Activated naive CD8-positive, alpha-beta T cell treated with anti-CD3 and anti-CD28 coated beads, Interleukin-2, amount 50 U/mL, for 16 hours (primary cell): Measurements from ENCODE around the gene ZBTB46.
"Not testable (repeated sequence)": the region's sequence is repeated elsewhere in the genome, so short reads cannot be mapped to it uniquely, and the experiment has no call there.

ENCODE experiments used
- DNase-seq: peaks from one replicate; pipeline ENCODE4 v3.0.0-alpha.2; 2020; ENCODE audit warnings: low read depth, low spot score

Gene ZBTB46

DNA sequence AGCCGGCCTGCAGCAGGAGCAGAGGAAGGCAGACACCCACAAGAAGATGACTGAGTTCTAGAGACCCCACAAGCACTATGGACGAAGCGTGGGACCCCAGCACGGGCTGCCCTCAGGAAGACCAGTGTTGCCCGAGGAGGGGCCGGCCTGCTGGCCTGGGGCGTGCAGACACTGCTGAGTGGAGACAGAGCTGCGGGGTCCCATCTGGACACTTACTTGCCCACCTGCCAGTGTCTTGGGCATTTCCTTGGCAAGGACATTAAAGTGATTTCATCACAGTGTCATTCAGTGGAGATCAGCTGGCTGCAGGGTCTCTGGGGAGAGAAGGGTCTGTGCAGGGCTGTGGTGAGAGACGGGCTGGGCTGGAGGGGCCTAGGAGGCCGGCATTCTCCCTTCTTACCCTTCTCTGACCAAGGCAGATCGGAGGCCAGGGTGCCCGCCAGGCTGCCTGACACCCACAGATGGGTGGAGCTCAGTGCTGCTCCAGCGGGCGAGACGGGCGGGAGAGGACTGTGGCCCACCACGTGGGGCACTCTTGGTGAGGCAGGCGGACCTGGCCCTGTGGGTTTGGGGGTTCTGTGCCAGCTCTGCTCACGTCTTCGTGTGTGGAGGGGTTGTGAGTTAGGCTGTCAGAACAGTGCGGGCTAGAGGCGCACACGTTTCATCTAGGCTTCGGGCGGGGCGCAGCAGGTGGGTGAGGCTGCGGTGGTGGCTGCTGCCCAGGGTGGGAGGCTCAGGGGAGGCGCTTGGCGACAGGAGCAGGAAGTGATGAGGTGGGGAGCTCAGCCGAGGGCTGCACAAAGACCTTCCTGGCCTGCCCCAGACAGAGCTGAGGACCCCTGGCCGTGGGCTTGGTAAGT, 95.0 kb downstream of the ZBTB46 start, which contains the start of gene LIME1:
LIME1 (plus strand) TSS at position 806 of the 860 bp plus-strand sequence. CDS start 886 bp downstream, outside the sequence.
- DNase-seq, result no peak

DNA sequence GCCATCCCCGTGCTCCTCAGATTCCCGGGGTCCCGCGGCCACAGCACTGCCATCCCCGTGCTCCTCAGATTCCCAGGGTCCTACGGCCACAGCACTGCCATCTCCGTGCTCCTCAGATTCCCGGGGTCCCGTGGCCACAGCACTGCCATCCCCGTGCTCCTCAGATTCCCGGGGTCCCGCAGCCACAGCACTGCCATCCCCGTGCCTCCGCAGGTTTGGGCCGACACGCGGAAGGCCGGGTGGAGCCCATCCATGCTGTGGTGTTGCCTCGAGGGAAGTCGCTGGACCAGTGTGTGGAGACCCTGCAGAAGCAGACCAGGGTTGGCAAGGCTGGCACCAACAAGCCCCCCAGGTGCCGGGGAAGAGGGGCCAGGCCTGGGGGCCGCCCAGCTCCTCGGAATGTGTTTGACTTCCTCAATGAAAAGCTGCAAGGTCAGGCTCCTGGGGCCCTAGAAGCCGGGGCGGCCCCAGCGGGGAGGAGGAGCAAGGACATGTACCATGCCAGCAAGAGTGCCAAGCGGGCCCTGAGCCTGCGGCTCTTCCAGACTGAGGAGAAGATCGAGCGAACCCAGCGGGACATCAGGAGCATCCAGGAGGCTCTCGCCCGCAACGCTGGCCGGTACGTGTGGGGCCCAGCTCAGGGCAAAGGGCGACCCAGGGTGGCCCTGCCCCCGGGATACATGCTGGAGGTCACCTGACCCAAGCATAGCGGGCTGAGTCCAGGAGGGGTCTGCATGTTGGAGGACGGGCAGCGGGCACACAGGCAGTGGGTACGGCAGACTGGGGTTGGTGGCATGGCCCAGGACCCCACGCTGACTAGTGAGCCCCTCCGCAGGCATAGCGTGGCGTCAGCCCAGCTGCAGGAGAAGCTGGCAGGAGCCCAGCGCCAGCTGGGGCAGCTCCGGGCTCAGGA, 95.9 kb downstream of the ZBTB46 start:
- no peak for DNase-seq

DNA sequence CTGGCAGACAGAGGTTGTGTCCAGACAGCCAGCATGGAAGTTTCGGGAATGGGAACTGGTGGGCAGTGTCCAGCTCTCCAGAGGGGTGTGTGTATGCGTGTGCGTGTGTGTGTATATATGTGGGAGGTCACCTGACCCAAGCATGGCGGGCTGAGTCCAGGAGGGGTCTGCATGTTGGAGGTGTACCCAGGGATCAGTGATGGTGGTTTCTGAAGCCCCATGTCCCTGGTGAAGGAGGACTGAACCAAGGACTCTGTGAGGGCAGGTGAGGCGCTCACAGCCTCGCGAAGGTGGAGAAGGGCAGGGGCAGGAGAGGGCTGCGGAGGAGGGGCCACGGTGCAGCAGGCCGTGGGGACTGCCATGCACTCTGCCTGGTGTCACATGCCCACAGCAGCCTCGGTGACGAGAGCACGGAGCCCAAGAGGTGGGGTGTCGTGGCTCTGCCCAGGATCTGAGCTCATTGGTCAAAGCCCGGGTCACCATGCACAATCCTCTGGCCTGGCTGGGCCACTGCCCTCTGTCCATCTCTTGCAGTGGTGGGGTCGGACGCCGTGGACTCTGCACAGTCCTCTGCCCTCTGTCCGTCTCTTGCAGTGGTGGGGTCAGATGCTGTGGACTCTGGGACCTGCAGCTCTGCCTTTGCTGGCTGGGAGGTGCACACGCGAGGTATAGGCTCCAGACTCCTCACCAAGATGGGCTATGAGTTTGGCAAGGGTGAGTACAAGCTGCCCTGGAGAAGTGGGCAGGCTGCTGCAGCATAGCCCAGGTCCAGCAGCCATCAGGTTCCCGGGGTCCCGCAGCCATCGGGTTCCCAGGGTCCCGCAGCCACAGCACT, 96.7 kb downstream of the ZBTB46 start:
- no peak for DNase-seq

DNA sequence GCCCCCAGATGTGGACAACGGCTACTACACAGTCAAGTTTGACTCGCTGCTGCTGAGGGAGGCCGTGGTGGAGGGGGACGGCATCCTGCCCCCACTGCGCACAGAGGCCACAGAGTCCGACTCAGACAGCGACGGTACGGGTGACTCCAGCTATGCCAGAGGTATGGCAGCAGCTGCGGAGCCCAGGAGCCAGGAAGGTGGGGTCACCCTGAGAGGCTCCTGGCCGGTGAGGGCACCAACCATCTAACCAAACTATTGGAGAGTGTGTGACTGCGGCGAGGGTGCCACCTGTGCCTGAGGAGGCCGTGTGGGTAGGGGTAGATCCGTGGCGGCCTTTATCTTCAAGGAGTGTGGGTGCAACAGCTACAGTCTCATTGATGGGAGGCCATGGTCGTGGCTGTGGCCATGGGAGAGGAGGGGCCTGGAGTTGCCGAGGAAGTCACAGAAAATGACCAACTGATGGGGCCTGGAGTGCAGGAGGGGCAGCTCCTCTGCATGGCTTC, 97.4 kb downstream of the ZBTB46 start:
- no peak for DNase-seq

DNA sequence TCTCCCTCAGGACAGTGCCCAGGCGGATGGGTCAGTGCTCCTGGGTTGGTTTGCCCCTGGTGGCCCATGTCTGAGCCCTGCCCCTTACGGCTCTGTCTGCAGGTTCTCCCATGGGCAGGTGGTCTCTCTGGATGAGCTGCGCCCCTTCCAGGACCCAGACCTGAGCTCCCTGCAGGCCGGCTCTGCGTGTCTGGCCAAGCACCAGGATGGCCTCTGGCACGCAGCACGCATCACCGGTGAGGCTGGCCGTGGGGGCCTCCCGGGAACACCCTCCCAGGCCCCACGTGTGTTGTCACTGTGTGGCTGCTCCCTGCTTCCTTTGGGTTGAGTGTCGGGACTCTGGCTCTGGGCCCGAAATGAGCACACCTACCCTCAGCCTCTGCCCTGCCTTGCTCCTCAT, 97.9 kb downstream of the ZBTB46 start:
- no peak for DNase-seq

DNA sequence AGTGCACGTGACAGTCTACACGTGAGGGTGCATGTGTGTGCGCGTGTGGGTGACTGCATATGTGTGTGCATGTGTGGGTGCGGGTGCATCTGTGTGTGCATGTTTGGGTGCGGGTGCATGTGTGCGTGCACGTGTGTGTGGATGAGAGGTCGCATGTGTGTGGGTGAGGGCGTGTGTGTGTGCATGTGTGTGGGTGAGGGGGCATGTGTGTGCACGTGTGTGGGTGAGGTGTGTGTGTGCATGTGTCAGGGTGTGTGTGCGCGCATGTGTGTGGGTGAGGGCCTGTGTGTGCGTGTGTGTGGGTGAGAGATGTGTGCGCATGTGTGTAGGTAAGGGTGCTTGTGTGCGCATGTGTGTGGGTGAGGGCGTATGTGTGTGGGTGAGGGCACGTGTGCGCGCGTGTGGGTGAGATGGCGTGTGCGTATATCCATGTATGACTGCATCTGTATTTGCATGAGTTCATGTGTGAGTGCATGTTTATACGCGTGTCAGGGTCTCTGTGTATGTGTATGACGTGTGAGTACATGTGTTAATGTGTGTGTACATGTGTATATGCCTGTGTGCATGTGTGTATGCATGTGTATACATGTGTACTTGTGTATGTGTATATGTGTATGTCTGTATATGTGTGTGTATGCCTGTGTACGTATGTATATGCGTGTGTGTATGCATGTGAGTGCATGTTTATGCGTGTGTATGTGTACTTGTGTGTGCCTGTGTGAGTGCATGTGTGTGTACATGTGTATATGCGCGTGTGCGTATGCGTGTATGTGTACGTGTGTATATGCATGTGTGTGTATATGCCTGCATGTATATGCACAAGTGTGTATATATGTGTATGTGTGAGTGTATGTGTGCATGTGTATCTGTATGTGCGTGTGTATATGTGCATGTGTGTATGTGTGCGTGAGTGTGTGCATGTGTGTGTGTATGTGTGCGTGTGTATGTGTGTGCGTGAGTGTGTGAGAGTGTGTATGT, 98.7 kb downstream of the ZBTB46 start:
- no peak for DNase-seq

DNA sequence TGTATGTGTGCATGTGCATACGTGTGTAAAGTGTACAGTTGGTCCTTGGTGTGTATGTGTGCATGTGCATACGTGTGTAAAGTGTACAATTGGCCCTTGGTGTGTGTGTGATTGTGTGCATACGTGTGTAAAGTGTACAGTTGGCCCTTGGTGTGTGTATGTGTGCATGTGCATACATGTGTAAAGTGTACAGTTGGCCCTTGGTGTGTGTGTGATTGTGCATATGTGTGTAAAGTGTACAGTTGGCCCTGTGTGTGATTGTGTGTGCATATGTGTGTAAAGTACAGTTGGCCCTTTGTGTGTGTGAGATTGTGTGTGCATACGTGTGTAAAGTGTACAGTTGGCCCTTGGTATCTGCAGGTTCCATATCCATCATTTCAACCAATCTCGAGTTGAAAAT, 99.7 kb downstream of the ZBTB46 start:
- no peak for DNase-seq

DNA sequence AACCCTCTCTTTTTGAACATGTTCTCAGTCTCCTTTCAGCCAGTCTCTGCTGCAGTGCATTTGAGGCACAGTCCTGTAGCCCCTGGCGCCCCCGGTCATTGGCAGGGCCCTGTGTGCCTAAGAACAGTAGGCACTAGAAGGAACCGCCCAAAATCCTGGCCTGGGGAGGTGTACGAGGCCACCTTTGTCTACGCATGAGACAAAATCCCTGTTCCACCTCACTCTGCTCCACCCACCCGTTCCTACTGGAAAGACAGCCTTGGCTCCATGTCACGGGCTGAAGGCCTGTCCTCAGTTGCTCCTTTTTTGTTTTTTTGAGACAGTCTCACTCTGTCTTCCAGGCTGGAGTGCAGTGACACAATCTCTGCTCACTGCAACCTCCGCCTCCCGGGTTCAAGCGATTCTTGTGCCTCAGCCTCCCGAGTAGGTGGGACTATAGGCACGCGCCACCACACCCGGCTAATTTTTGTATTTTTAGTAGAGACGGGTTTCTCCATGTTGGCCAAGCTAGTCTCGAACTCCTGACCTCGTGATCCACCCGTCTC, 100.8 kb downstream of the ZBTB46 start:
- DNase-seq, result not testable (repeated sequence)

DNA sequence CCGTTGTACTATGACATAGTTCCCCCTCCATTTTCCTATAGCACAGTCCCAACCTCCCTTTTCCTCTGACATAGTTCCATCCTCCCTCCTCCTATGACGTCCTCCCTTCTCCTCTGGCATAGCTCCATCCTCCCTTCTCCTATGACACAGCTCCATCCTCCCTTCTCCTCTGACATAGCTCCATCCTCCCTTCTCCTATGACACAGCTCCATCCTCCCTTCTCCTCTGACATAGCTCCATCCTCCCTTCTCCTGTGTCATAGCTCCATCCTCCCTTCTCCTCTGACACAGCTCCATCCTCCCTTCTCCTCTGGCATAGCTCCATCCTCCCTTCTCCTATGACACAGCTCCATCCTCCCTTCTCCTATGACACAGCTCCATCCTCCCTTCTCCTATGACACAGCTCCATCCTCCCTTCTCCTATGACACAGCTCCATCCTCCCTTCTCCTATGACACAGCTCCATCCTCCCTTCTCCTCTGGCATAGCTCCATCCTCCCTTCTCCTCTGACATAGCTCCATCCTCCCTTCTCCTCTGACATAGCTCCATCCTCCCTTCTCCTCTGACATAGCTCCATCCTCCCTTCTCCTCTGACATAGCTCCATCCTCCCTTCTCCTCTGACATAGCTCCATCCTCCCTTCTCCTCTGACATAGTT, 108.0 kb downstream of the ZBTB46 start:
- not testable (repeated sequence) for DNase-seq

DNA sequence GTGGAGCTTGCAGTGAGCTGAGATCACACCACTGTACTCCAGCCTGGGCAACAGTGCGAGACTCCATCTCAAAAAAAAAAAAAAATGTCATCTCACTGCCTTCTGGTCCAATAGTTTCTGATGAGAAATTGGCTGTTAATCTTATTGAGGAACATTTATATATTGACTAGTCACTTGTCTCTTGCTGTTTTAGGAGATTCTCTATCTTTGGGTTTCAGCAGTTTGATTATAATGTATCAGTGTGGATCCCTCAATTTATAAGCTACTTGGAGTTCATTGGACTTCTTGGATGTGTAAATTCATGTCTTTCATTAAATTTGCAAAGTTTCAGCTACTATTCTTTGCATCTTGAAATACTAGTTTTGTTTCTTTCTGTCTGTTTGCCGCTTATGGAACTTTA, 112.1 kb downstream of the ZBTB46 start:
- DNase-seq, result no peak

DNA sequence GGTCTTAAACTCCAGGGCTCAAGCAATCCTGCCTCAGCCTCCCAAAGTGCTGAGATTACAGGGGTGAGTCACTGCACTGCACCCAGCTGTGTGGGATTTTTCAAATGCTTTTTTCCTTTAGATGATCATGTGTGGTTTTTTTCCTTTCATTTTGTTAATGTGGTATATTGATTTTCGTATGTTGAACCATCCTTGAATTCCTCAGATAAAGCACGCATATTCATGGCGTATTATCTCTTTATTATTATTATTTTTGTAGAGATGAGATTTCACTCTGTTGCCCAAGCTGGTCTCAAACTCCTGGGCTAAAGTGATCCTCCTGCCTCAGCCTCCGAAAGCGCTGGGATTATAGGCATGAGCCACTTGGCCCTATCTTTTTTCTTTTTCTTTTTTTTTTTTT, 116.2 kb downstream of the ZBTB46 start:
- DNase-seq, result no peak

DNA sequence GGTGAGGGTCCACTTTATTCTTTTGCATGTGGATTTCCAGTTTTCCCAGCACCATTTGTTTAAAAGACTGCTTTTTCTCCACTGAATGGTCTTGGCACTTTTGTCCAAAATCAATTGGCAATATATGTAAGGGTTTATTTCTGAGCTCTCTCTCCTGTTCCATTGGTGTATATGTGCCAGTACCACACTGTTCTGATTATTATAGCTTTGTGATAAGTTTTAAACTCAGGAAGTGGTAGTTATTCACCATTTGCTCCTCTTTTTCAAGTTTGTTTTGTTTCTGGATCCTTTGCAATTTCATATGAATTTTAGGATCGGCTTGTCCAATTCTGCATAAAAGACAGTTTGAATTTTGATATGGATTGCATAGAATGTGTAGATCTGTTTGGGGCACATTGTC, 118.9 kb downstream of the ZBTB46 start:
- no peak for DNase-seq

DNA sequence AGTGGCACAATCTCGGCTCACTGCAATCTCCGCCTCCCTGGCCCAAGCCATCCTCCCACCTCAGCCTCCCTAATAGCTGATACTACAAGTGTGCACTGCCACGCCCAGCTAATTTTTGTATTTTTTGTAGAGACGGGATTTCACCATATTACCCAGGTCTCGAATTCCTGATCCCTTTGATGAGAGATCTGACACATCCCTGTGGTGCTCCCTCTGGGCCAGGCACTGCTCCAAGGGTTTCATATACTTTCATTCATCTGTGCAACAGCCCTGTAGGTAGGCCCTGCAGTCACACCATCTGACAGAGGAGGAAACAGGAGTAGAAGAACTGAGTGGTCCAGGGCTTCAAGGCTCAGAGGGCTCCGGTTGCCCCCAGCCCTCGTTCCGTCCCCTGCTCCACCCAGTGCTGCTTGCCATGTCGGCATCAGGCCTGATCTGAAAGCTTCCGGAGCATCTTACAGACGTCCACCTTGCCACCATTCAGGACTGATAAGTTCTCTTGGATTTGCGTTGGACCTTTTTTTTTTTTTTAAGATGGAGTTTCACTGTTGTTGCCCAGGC, 119.9 kb downstream of the ZBTB46 start:
- no peak for DNase-seq

DNA sequence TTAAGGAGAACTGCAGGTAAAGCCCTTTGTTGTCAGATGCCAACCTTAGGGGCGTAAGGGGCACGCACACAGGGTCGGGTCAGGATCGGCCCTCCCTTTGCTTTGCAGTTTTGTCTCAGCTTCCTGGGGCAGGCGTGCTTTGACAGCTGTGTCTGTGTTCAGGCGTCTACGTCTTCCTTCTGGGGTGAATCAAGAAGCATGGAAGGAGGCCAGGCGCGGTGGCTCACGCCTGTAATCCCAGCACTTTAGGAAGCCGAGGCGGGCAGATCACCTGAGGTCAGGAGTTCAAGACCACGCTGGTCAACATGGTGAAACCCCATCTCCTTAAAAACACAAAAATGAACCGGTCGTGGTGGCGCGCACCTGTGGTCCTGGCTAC, 121.9 kb downstream of the ZBTB46 start:
- DNase-seq, result no peak

DNA sequence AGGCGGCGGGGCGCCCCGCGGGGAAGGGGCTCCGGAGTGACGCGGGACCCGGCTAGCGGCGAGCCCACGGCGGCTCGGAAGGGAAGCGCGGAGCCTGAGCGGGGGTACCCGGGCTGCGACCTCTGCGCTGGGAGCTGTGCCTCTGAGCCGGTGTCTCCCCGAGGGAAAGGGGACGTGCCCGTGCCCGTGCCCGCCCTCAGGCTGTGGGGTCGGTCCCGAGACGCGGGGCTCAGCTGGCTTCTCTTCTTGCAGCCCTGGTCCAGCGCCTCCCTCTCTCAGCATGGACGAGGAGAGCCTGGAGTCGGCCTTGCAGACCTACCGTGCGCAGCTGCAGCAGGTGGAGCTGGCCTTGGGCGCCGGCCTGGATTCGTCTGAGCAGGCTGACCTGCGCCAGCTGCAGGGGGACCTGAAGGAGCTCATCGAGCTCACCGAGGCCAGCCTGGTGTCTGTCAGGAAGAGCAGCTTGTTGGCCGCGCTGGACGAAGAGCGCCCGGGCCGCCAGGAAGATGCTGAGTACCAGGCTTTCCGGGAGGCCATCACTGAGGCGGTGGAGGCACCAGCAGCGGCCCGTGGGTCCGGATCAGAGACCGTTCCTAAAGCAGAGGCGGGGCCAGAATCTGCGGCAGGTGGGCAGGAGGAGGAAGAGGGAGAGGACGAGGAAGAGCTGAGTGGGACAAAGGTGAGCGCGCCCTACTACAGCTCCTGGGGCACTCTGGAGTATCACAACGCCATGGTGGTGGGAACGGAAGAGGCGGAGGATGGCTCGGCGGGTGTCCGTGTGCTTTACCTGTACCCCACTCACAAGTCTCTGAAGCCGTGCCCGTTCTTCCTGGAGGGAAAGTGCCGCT, 122.5 kb downstream of the ZBTB46 start:
- no peak for DNase-seq

DNA sequence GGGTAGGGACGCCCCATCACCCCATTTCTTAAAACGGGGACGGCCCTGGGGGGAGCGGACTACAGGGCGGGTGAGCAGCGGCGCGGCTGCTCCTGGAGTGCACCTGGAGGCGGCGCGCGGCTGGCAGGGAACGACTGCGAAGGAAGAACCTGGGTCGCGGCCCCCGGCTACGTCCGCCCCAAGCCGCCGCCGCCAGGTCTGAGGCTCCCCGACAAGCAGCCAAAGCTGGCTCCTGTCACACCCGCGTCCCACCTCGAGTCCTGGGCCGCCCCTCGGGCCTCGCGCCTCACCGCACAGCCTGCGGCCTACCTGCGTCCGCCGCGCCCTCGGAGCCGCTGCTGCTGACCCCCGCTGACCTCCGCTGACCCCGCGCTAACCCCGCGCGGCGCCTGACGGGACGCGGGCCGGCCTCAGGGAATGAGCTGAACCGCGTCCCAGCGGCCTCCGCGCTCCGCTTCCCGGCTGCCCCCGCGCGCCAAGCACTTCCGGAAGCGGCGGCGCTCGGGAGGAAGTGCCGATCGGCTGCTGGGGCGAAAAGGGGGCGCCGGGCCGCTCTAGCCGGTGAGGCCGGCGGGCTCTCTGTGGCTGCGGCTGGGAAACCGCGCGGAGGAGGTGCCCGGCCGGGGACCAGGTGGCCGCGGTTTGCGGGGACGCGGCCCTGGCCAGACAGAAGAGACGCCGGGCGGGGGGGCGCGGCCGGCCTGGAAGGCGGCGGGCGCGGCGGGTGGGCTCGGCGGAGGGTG, 123.3 kb downstream of the ZBTB46 start, which contains the start of the genes ARFRP1 and ZGPAT:
ARFRP1 (minus strand) TSS at position 419 of the 743 bp plus-strand sequence. CDS start 885 bp downstream, outside the sequence.
ZGPAT (plus strand) TSS at position 482 of the 743 bp plus-strand sequence. CDS start 542 bp downstream, outside the sequence.
- peak; percentile 70 for DNase-seq
